Skeletal muscle cell (primary cell): Measurements from ENCODE around the gene FAN1.
"Not testable (repeated sequence)": the region's sequence is repeated elsewhere in the genome, so short reads cannot be mapped to it uniquely, and the experiment has no call there.

Experiments
- DNase-seq: peaks from one replicate; pipeline ENCODE4 v3.0.0-alpha.2; 2010; ENCODE audit warnings: low read depth
- H3K4me3 ChIP-seq: 2 replicates; pipeline ENCODE4 v1.5.1; 2011; ENCODE audit warnings: low read depth, mild to moderate bottlenecking, control low read depth, low read length, moderate library complexity

FAN1 gene

DNA sequence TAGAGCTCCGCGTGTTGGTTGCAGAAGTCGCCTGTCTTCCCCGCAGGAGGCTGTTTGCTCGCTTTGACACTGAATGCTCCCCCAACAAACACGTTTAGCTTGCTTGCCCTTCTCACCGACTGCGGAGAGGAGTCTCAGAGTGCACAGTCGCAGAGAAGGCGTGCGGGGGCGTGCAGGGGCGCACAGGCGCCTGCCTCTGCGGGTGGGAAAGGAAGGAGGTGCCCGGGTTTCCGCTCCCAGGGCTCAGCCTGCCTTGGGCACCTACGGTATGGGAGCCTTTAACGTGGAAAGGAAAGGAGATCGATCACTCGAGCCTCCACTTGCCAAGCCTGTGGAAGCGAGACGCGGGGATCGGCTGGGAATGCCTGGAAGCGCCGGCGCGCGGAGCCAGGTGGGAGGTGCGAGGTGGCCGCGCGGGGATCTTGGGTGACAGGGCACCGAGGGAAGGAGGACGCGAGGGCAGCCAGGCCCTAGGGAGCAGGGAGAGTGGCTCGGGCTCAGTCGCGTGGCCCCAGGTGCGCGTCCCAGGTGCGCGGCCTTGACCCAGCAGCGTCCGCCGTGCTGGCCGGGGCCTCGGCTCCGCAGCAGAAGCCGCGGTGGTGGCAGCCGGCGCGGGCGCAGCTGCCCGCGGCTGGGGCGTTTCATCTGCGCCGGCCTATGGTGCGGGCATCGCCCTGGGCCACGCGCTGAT is at the start of gene FAN1:
FAN1 (plus strand) TSS at position 419 of the 691 bp plus-strand sequence. CDS start 749 bp downstream, outside the sequence.
- peak; percentile 60 for DNase-seq
- peak within 1 kb of the TSS; percentile 81 for H3K4me3 ChIP-seq

- DNase-seq: peak; percentile 7
- no peak overlapping the region for H3K4me3 ChIP-seq
Measured at GRCh38 chr15:30859091-30859874, 44.4 kb upstream of the FAN1 start.

GRCh38 chr15:30865257-30865656 is 38.5 kb upstream of the FAN1 start:
- DNase-seq: no peak
- H3K4me3 ChIP-seq: no peak overlapping the region

GRCh38 chr15:30870681-30871080 is 33.0 kb upstream of the FAN1 start:
- H3K4me3 ChIP-seq: no peak overlapping the region
- DNase-seq: no peak

- DNase-seq: no peak
- no peak overlapping the region for H3K4me3 ChIP-seq
Measured at GRCh38 chr15:30872341-30872748, 31.4 kb upstream of the FAN1 start.

GRCh38 chr15:30877070-30877469 is 26.6 kb upstream of the FAN1 start:
- DNase-seq: no peak

DNA sequence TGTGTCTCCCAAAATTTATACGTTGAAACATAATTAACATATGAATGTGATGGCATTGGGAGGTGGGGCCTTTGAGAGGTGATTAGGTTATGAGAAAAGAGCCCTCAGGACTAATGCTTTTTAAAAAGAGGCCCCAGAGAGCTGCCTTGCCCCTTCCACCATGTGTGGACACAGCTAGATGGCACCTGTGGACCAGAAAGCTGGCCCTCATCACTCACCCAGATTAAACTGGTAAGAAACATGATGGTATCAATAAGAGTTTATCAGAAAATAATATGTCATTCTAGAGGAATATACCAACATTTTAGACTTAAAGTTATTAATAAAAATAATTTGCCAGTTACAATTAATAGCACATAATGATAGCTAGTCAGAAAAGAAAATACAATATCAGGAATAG is 25.2 kb upstream of the FAN1 start:
- no peak for DNase-seq
- H3K4me3 ChIP-seq: no peak overlapping the region

More at GRCh38 chr15:30877070-30877469, 26.6 kb upstream of the FAN1 start:
- H3K4me3 ChIP-seq: no peak overlapping the region

DNA sequence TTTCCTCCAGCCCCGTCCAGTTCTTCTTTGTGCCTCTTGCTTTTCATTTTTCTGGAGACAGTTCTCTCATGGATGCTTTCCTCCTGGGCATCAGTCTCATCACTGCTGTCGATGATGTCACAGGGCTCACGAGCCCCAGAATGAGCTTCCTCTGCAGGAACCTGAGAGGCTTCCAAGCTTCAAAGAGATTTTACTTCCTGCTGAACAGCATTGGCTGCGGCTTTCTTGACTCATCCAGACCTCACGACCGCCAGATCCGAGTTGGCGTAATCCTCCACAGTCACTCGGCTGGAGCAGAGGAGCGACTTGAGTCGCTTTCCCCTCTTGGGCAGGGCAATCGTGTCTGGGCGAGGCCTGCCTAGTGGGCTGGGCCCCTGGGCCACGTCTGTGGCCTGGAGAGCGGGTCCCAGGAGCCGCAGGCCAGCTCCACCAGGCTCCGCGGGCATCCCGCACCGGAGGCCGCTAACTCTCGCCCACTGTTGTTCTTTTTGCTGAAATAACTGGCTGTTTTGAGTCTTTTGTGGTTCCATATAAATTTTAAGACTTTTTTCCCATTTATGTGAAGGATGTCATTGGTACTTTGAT is 20.8 kb upstream of the FAN1 start:
- H3K4me3 ChIP-seq: no peak overlapping the region
- no peak for DNase-seq

DNA sequence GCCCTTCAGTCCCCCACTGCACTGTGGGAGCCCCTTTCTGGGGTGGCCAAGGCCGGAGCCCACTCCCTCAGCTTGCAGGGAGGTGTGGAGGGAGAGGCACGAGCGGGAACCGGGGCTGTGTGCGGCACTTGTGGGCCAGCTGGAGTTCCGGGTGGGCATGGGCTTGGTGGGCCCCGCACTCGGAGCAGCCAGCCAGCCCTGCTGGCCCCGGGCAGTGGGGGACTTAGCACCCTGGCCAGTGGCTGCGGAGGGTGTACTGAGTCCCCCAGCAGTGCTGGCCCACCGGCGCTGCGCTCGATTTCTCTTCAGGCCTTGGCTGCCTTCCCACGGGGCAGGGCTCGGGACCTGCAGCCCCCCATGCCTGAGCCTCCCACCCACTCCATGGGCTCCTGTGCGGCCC is 20.0 kb upstream of the FAN1 start:
- DNase-seq, H3K4me3 ChIP-seq: not testable (repeated sequence)

- DNase-seq: no peak
- H3K4me3 ChIP-seq: no peak overlapping the region
Measured at GRCh38 chr15:30885814-30886213, 17.9 kb upstream of the FAN1 start.

GRCh38 chr15:30889196-30889595 is 14.5 kb upstream of the FAN1 start:
- no peak overlapping the region for H3K4me3 ChIP-seq
- no peak for DNase-seq

DNA sequence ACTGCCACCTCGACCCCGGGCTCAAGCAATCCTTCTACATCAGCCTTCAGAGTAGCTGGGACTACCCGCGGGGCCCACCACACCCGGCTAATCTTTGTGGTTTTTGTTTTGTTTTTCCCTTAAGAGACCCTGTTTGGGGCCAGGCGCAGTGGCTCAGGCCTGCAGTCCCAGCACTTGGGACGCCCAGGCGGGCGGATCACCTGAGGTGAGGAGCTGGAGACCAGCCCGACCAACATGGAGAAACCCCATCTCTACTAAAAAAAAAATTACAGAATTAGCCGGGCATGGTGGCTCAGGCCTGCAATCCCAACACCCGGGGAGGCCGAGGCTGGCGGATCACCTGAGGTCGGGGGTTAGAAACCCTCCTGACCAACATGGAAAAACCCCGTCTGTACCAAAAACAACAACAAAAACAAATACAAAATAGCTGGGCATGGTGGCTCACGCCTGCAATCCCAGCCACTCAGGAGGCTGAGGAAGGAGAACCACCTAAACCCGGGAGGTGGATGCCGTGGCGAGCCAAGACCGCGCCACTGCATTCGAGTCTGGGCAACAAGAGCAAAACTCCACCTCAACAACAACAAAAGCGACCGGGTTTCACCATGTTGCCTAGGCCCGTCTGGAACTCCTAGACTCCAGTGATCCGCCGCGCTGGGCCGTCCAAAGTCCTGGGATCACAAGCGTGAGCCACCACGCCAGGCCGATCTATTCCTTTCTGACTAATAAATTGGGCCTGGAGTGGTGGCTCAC is 8.1 kb upstream of the FAN1 start:
- no peak for DNase-seq
- no peak overlapping the region for H3K4me3 ChIP-seq

GRCh38 chr15:30896211-30896606 is 7.5 kb upstream of the FAN1 start:
- no peak for DNase-seq
- no peak overlapping the region for H3K4me3 ChIP-seq

GRCh38 chr15:30901889-30902288 is 1.8 kb upstream of the FAN1 start:
- no peak for DNase-seq

GRCh38 chr15:30904812-30905211 is 1.1 kb downstream of the FAN1 start:
- no peak for DNase-seq
- H3K4me3 ChIP-seq: no peak overlapping the region

More at GRCh38 chr15:30901889-30902288, 1.8 kb upstream of the FAN1 start:
- no peak overlapping the region for H3K4me3 ChIP-seq

DNA sequence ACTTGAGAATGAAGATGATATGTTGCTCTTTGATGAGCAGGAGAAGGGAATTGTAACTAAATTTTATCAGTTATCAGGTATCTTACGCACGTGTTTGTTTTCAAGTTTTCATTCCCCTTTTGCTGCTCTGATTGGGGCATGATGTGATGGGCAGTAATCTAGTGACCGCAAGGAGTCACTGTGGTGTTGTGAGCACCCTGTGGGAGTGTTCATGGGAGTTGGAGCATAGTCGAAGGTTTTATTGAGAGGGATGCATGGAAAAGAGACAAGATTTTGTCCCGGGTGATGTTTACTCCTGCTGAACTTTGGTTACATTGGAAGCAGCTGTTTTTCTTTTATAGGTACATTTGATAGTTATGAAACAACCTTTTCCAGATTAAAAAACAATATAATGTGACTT is 2.1 kb downstream of the FAN1 start:
- no peak overlapping the region for H3K4me3 ChIP-seq
- no peak for DNase-seq

DNA sequence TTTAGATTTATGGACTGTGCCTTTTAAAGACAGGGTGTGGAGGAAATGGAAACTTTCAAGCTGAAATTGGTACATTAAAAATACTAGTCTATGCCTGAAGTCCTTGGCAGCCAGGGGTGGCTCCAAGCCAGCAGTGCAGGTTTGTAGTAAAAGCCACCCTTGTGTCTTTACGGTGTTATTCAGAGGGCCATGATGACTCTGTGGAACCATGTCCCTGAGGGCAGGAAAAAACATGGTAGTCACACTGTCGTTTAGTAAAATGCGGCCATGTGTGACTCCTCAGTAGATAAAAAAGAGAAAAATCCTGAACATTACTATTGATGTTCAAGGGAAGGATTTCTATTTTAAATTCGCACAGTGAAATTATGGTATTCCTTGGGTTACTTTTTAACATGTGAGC is 2.7 kb downstream of the FAN1 start:
- H3K4me3 ChIP-seq: no peak overlapping the region
- no peak for DNase-seq

DNA sequence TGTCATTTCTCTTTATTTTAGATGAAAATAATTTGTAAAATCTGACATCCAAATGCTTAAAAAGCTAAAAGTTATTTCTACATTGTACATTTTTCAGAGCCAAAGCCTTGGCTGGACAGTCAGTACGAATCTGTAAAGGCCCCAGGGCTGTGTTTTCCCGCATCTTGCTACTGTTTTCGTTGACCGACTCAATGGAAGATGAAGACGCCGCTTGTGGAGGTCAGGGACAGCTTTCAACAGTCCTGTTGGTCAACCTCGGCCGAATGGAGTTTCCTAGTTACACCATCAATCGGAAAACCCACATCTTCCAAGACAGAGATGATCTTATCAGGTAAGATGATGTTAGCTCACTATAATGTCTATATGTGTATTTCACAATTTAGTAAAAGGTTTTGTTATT is 10.0 kb downstream of the FAN1 start:
- no peak for DNase-seq
- H3K4me3 ChIP-seq: no peak overlapping the region

- H3K4me3 ChIP-seq: no peak overlapping the region
- no peak for DNase-seq
Measured at GRCh38 chr15:30917013-30917412, 13.3 kb downstream of the FAN1 start.

GRCh38 chr15:30917675-30918074 is 14.0 kb downstream of the FAN1 start:
- H3K4me3 ChIP-seq: no peak overlapping the region
- no peak for DNase-seq
